HepG2 (cell line): ENCODE results near the gene DESI2.

Experiments used
- GPBP1L1 ChIP-seq: sonication (generic); formaldehyde crosslinking; IDR thresholded peaks from 2 replicates; pipeline ENCODE4 v1.5.0; 2020; ENCODE audit warnings: mild to moderate bottlenecking, missing genetic modification reagents
- RBAK ChIP-seq: sonication (generic); formaldehyde crosslinking; IDR thresholded peaks from 2 replicates; pipeline ENCODE4 v1.5.1; 2020; ENCODE audit warnings: mild to moderate bottlenecking, missing genetic modification reagents
- RFX5 ChIP-seq: IDR thresholded peaks from 2 replicates; pipeline ENCODE4 v1.6.1; 2011; ENCODE audit warnings: low read depth, low read length, improper control_type of control experiment
- TOE1 ChIP-seq: sonication (generic); formaldehyde crosslinking; IDR thresholded peaks from 2 replicates; pipeline ENCODE4 v1.4.0; 2020; ENCODE audit warnings: mild to moderate bottlenecking, missing genetic modification reagents
- USF2 ChIP-seq, 2 experiments: sonication (generic) in 1 of 2; formaldehyde crosslinking in 1 of 2; IDR thresholded peaks; 2 replicates each; pipeline versions ENCODE4 v1.5.1 to v1.6.1; 2011 to 2020; ENCODE audit warnings: borderline replicate concordance in 1 of 2, low read depth in 1 of 2, low read length in 1 of 2, mild to moderate bottlenecking in 1 of 2, missing genetic modification reagents in 1 of 2, moderate library complexity in 1 of 2
- ZSCAN20 ChIP-seq: sonication (generic); formaldehyde crosslinking; IDR thresholded peaks from 2 replicates; pipeline ENCODE4 v1.4.0; 2020; ENCODE audit warnings: missing genetic modification reagents, mild to moderate bottlenecking, borderline replicate concordance

GRCh38 chr1:244640917-244641316 is 12.0 kb upstream of the DESI2 start:
- no peak for TF ChIP-seq RBAK
- no peak for TF ChIP-seq RFX5
- no peak for TF ChIP-seq USF2 (IDR thresholded peaks at IDR 0.05; ENCODE audit: low read depth, low read length)
- no peak for TF ChIP-seq USF2 (CRISPR knock-in tag; IDR thresholded peaks at IDR 0.05; ENCODE audit: borderline replicate concordance)
- TF ChIP-seq GPBP1L1 = no peak
- TF ChIP-seq ZSCAN20 (CRISPR knock-in tag) = no peak
- no peak for TF ChIP-seq TOE1
